HG03025 (cell line): ENCODE measurements around the gene PDGFD.

ENCODE experiments used
- ATAC-seq: cut with Tn5 transposase; IDR thresholded peaks from one replicate; pipeline ENCODE4 v1.9.1; 2021; ENCODE audit warnings: mild to moderate bottlenecking, moderate library complexity; ENCODE audit not compliant: unreplicated experiment, low FRiP score

Gene PDGFD

GRCh38 chr11:104146943-104147342 lies 17.0 kb downstream of the PDGFD start:
- ATAC-seq = no peak

GRCh38 chr11:104146421-104146820 lies 17.5 kb downstream of the PDGFD start:
- ATAC-seq = no peak

GRCh38 chr11:104145062-104145461 lies 18.9 kb downstream of the PDGFD start:
- ATAC-seq = no peak

- ATAC-seq = no peak
These were observed 21.2 kb downstream of the PDGFD start for GRCh38 chr11:104142698-104143097.

GRCh38 chr11:104136861-104137260 lies 27.1 kb downstream of the PDGFD start:
- no peak for ATAC-seq

GRCh38 chr11:104134745-104135144 lies 29.2 kb downstream of the PDGFD start:
- ATAC-seq = no peak

- ATAC-seq = no peak
These were observed 33.8 kb downstream of the PDGFD start for GRCh38 chr11:104130161-104130560.

- ATAC-seq = no peak
These were observed 34.8 kb downstream of the PDGFD start for GRCh38 chr11:104129145-104129544.

GRCh38 chr11:104127828-104128227 lies 36.1 kb downstream of the PDGFD start:
- ATAC-seq = no peak

- ATAC-seq = no peak
These were observed 37.5 kb downstream of the PDGFD start for GRCh38 chr11:104126464-104126863.

- ATAC-seq = peak; percentile 66
These were observed 39.0 kb downstream of the PDGFD start for GRCh38 chr11:104124979-104125378.

- no peak for ATAC-seq
These were observed 41.1 kb downstream of the PDGFD start for GRCh38 chr11:104122836-104123235.

- ATAC-seq = no peak
These were observed 41.8 kb downstream of the PDGFD start for GRCh38 chr11:104122011-104122635.

GRCh38 chr11:104120493-104121137 lies 43.3 kb downstream of the PDGFD start:
- ATAC-seq = no peak

GRCh38 chr11:104118105-104118744 lies 45.7 kb downstream of the PDGFD start:
- ATAC-seq = no peak

GRCh38 chr11:104113541-104113940 lies 50.4 kb downstream of the PDGFD start:
- ATAC-seq = no peak

GRCh38 chr11:104106136-104106754 lies 57.7 kb downstream of the PDGFD start:
- ATAC-seq = no peak

GRCh38 chr11:104105155-104105554 lies 58.8 kb downstream of the PDGFD start:
- no peak for ATAC-seq

- no peak for ATAC-seq
These were observed 59.3 kb downstream of the PDGFD start for GRCh38 chr11:104104664-104105063.

- ATAC-seq = no peak
These were observed 59.7 kb downstream of the PDGFD start for GRCh38 chr11:104104201-104104600.

- no peak for ATAC-seq
These were observed 65.4 kb downstream of the PDGFD start for GRCh38 chr11:104098555-104098954.
